Measurements from ENCODE around the gene CPN2. TPM values are rescaled to one million over a fixed set of nuclear protein-coding genes. Genes with fewer than 3 reads are reported as not detected.

CPN2 gene
- total RNA-seq, 2 experiments from 2014 or later = not detected

DNA sequence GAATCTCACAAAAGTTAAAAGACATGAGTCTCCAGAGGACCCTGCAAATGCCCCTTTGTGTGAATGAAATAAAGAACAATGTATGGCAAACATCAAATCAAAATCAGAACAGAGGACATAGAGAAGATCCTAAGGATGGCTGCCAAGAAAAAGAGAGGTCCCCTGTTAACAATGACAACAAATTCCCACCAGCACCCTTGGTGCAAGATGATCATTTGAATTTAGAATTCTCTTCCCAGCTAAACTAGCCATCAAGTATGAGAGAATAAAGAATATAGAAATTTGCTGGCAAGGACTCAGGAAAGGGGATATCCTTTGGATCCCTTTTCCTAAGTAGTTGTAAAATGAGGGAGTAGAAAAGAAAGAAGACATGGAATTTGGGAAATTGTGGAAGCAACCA, 39.7 kb upstream of the CPN2 start:
- TF ChIP-seq, protein P1, sequence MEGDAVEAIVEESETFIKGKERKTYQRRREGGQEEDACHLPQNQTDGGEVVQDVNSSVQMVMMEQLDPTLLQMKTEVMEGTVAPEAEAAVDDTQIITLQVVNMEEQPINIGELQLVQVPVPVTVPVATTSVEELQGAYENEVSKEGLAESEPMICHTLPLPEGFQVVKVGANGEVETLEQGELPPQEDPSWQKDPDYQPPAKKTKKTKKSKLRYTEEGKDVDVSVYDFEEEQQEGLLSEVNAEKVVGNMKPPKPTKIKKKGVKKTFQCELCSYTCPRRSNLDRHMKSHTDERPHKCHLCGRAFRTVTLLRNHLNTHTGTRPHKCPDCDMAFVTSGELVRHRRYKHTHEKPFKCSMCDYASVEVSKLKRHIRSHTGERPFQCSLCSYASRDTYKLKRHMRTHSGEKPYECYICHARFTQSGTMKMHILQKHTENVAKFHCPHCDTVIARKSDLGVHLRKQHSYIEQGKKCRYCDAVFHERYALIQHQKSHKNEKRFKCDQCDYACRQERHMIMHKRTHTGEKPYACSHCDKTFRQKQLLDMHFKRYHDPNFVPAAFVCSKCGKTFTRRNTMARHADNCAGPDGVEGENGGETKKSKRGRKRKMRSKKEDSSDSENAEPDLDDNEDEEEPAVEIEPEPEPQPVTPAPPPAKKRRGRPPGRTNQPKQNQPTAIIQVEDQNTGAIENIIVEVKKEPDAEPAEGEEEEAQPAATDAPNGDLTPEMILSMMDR (conservative IDR thresholded peaks at IDR 0.05; ENCODE audit: low read length) = no peak
- TF ChIP-seq EZH2phosphoT487 (IDR thresholded peaks at IDR 0.05; ENCODE audit: borderline replicate concordance, low read depth, low read length) = no peak
- H3K79me2 ChIP-seq (ENCODE audit: insufficient read depth, low read depth, low read length) = no peaks in the 10 kb centered on the region
- no peak overlapping the region for H3K4me3 ChIP-seq (ENCODE audit: low read depth, low read length, poor library complexity, severe bottlenecking)
- H4K20me1 ChIP-seq (ENCODE audit: insufficient read depth, low read length) = no peaks in the 10 kb centered on the region
- no peak overlapping the region for H2AFZ ChIP-seq (ENCODE audit: low read length)
- ChIA-PET CTCF (ENCODE audit: unreplicated experiment) (no interaction called here), POLR2A (no interaction called here)
- H3K36me3 ChIP-seq (ENCODE audit: insufficient read depth, low read length) = no peaks in the 10 kb centered on the region
- H3K4me2 ChIP-seq (ENCODE audit: low read length) = no peak overlapping the region
- no peaks in the 10 kb centered on the region for H3K9me2 ChIP-seq (ENCODE audit: insufficient read depth, low read length)
- H3K9me3 ChIP-seq (ENCODE audit: low read length) = peaks cover 13% of the 10 kb centered on the region
- BruUV-seq (replicated peaks) = no TSS peak
- intact Hi-C loops (cut with micrococcal nuclease; ENCODE audit: unreplicated experiment) = no loop called here
- H3K4me1 ChIP-seq (ENCODE audit: insufficient read depth, low read length, poor library complexity, severe bottlenecking) = no peaks in the 10 kb centered on the region
- no peak overlapping the region for H3K27ac ChIP-seq (ENCODE audit: low read depth, low read length, poor library complexity, severe bottlenecking)
- DNase-seq (ENCODE audit: low spot score) = no peak

DNA sequence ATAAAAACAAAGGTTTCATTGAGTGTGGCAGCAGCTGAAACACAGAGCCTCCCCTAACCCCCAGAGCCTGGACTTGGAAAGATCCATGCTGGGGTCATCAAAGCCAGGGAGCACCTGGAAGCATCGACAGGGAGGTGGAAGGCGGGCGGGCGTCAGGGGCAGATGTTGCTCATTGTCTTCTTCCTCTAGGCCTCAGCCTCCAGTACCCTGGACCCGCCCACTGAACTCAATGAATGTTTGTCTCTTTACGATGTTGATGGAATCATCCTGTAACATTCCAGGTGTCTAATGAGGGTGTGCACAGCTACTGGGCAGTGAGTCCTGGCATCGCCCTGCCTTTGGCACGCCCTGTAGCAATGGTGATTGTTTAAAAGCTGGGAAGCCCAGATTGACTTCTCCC, 38.1 kb upstream of the CPN2 start:
- TF ChIP-seq, protein P1 (conservative IDR thresholded peaks at IDR 0.05; ENCODE audit: low read length) = no peak
- TF ChIP-seq EZH2phosphoT487 (IDR thresholded peaks at IDR 0.05; ENCODE audit: borderline replicate concordance, low read depth, low read length) = no peak
- Histone ChIP-seq H2AFZ (ENCODE audit: low read length) (no peak overlapping the region), H3K4me2 (ENCODE audit: low read length) (no peak overlapping the region), H3K27ac (ENCODE audit: low read depth, low read length, poor library complexity, severe bottlenecking) (no peak overlapping the region), H3K9me3 (ENCODE audit: low read length) (peaks cover 13% of the 10 kb centered on the region), H3K4me1 (ENCODE audit: insufficient read depth, low read length, poor library complexity, severe bottlenecking) (no peaks in the 10 kb centered on the region), H3K9me2 (ENCODE audit: insufficient read depth, low read length) (no peaks in the 10 kb centered on the region), H3K79me2 (ENCODE audit: insufficient read depth, low read depth, low read length) (no peaks in the 10 kb centered on the region), H3K4me3 (ENCODE audit: low read depth, low read length, poor library complexity, severe bottlenecking) (no peak overlapping the region), H3K36me3 (ENCODE audit: insufficient read depth, low read length) (no peaks in the 10 kb centered on the region), H4K20me1 (ENCODE audit: insufficient read depth, low read length) (no peaks in the 10 kb centered on the region)
- intact Hi-C loops (cut with micrococcal nuclease; ENCODE audit: unreplicated experiment) = no loop called here
- ChIA-PET CTCF (ENCODE audit: unreplicated experiment) (no interaction called here), POLR2A (no interaction called here)
- no TSS peak for BruUV-seq (replicated peaks)
- DNase-seq (ENCODE audit: low spot score) = no peak

- Histone ChIP-seq H3K4me1 (ENCODE audit: insufficient read depth, low read length, poor library complexity, severe bottlenecking) (no peaks in the 10 kb centered on the region), H2AFZ (ENCODE audit: low read length) (no peak overlapping the region), H3K36me3 (ENCODE audit: insufficient read depth, low read length) (no peaks in the 10 kb centered on the region), H3K79me2 (ENCODE audit: insufficient read depth, low read depth, low read length) (no peaks in the 10 kb centered on the region), H3K4me2 (ENCODE audit: low read length) (no peak overlapping the region), H3K9me3 (ENCODE audit: low read length) (peaks cover 13% of the 10 kb centered on the region), H4K20me1 (ENCODE audit: insufficient read depth, low read length) (no peaks in the 10 kb centered on the region), H3K9me2 (ENCODE audit: insufficient read depth, low read length) (no peaks in the 10 kb centered on the region), H3K4me3 (ENCODE audit: low read depth, low read length, poor library complexity, severe bottlenecking) (no peak overlapping the region), H3K27ac (ENCODE audit: low read depth, low read length, poor library complexity, severe bottlenecking) (no peak overlapping the region)
- no peak for DNase-seq (ENCODE audit: low spot score)
- POLR2A ChIA-PET = no interaction called here
- TF ChIP-seq, protein P1 (conservative IDR thresholded peaks at IDR 0.05; ENCODE audit: low read length) = no peak
- no peak for TF ChIP-seq EZH2phosphoT487 (IDR thresholded peaks at IDR 0.05; ENCODE audit: borderline replicate concordance, low read depth, low read length)
- CTCF ChIA-PET (ENCODE audit: unreplicated experiment) = no interaction called here
- intact Hi-C loops (cut with micrococcal nuclease; ENCODE audit: unreplicated experiment) = no loop called here
- BruUV-seq (replicated peaks) = no TSS peak
Measured at GRCh38 chr3:194387926-194388418, 36.8 kb upstream of the CPN2 start.

Measured in OCI-LY7 (cell line).